HepG2 (cell line): ENCODE results near the gene C2orf74. TPM values are rescaled to one million over a fixed set of nuclear protein-coding genes. Genes with fewer than 3 reads are reported as not detected.

Experiments used
- ATAC-seq: fragments of 200-7000 bp; cut with Tn5 transposase; 3 replicates; pipeline ENCODE4 v1.9.1; 2020; ENCODE audit warnings: mild to moderate bottlenecking, moderate library complexity
- BruUV-seq: library from RNA; stranded (reverse); fragments of 400-500 nt; replicated peaks from 2 replicates; lab custom pipeline; 2021; lab: Mats Ljungman, UMichigan
- CTCF ChIA-PET: fragments of 300-600 bp; formaldehyde crosslinking; extraction: SDS; loops from one replicate; lab custom pipeline; 2021; ENCODE audit warnings: low total read pairs, inconsistent platforms, low intra/inter-chr PET ratio; lab: Yijun Ruan, JAX
- POLR2A ChIA-PET: fragments of 350-600 bp; sonication (Branson Sonifier 250); formaldehyde crosslinking; loops from one replicate; lab custom pipeline; 2020; ENCODE audit warnings: antibody characterized with exemption, inconsistent platforms; lab: Yijun Ruan, JAX
- DNase-seq: peaks from one replicate; pipeline ENCODE4 v3.0.0-alpha.2; 2015; ENCODE audit warnings: low spot score
- FAIRE-seq: peaks from 3 replicates; lab custom pipeline; 2011; peaks lifted over from hg19 to GRCh38; lab: Jason Lieb, UNC
- H2AFZ ChIP-seq: one replicate; pipeline ENCODE4 v1.6.1; 2011; ENCODE audit warnings: low read length, inconsistent platforms
- H3K27ac ChIP-seq: fragments of 300-600 bp; 3 replicates; pipeline ENCODE4 v1.8.0; 2011; ENCODE audit warnings: mixed run types, mild to moderate bottlenecking, mixed read lengths, low read length, inconsistent platforms; ENCODE audit not compliant: insufficient read depth; ENCODE audit errors: extremely low read length
- H3K27me3 ChIP-seq, 2 experiments: fragments of 200-600 bp in 1 of 2; 2 replicates in 1 of 2; 3 replicates in 1 of 2; pipeline versions ENCODE4 v1.6.0 to v1.8.0; 2011; ENCODE audit warnings: low read length in 2 of 2, mild to moderate bottlenecking in 2 of 2, moderate library complexity in 2 of 2, inconsistent platforms in 1 of 2; ENCODE audit not compliant: insufficient read depth in 2 of 2, control insufficient read depth in 1 of 2
- H3K36me3 ChIP-seq, 2 experiments: fragments of 200-600 bp in 1 of 2; replicated peaks in 1 of 2; 2 replicates in 1 of 2; 3 replicates in 1 of 2; pipeline versions ENCODE4 v1.5.1 to v1.8.0; 2011; ENCODE audit warnings: low read length in 2 of 2, inconsistent platforms in 1 of 2; ENCODE audit not compliant: insufficient read depth in 2 of 2, control insufficient read depth in 1 of 2
- H3K4me1 ChIP-seq: 2 replicates; pipeline ENCODE4 v1.5.1; 2012; ENCODE audit warnings: low read length, inconsistent platforms; ENCODE audit not compliant: insufficient read depth
- H3K4me2 ChIP-seq: 2 replicates; pipeline ENCODE4 v1.6.0; 2011; ENCODE audit warnings: low read depth, low read length, inconsistent platforms
- H3K4me3 ChIP-seq, 3 experiments: fragments of 200-600 bp in 1 of 3; sonication (generic), shearing (Covaris generic) in 1 of 3; replicated peaks in 1 of 3; 2 replicates each; pipeline ENCODE4 v1.5.1; 2011 to 2016; ENCODE audit warnings: low read length in 3 of 3, inconsistent platforms in 2 of 3, low read depth in 2 of 3, mild to moderate bottlenecking in 2 of 3, control low read depth in 1 of 3, mixed read lengths in 1 of 3; ENCODE audit not compliant: insufficient read depth in 1 of 3
- H3K79me2 ChIP-seq: one replicate; pipeline ENCODE4 v1.6.1; 2011; ENCODE audit warnings: low read length, inconsistent platforms; ENCODE audit not compliant: insufficient read depth
- H3K9ac ChIP-seq: 2 replicates; pipeline ENCODE4 v1.6.0; 2011; ENCODE audit warnings: mild to moderate bottlenecking, low read depth, low read length, inconsistent platforms; ENCODE audit not compliant: insufficient read depth
- H3K9me3 ChIP-seq: 2 replicates; pipeline ENCODE4 v1.5.1; 2012; ENCODE audit warnings: mild to moderate bottlenecking, low read length
- H4K20me1 ChIP-seq: 2 replicates; pipeline ENCODE4 v1.6.0; 2011; ENCODE audit warnings: inconsistent platforms, mild to moderate bottlenecking, low read length, moderate library complexity; ENCODE audit not compliant: insufficient read depth
- CREB1 ChIP-seq, 2 experiments: fragments of 450-650 bp in 1 of 2; IDR thresholded peaks; 2 replicates each; pipeline ENCODE4 v1.6.1; 2016 to 2017; ENCODE audit warnings: control low read depth in 1 of 2, mild to moderate bottlenecking in 1 of 2, missing compliant biosample characterization in 1 of 2, missing genetic modification characterization in 1 of 2
- DRAP1 ChIP-seq: IDR thresholded peaks from 2 replicates; pipeline ENCODE4 v1.6.1; 2016; ENCODE audit warnings: missing genetic modification reagents, missing compliant biosample characterization
- TEAD3 ChIP-seq: optimal IDR thresholded peaks from 2 replicates; pipeline ENCODE3; 2016; ENCODE audit warnings: borderline replicate concordance
- ZNF468 ChIP-seq: sonication (generic); formaldehyde crosslinking; IDR thresholded peaks from 2 replicates; pipeline ENCODE4 v1.8.0; 2022; ENCODE audit warnings: mild to moderate bottlenecking, moderate library complexity, missing genetic modification reagents
- ZNF574 ChIP-seq: sonication (generic); formaldehyde crosslinking; IDR thresholded peaks from 2 replicates; pipeline ENCODE4 v1.4.0; 2020; ENCODE audit warnings: missing genetic modification reagents
- ZNF660 ChIP-seq: sonication (generic); formaldehyde crosslinking; IDR thresholded peaks from 2 replicates; pipeline ENCODE4 v1.5.1; 2020; ENCODE audit warnings: mild to moderate bottlenecking, low read depth, missing genetic modification reagents, borderline replicate concordance
- ZNF747 ChIP-seq: sonication (generic); formaldehyde crosslinking; IDR thresholded peaks from 2 replicates; pipeline ENCODE4 v1.8.1; 2023; ENCODE audit warnings: missing genetic modification reagents, mild to moderate bottlenecking, borderline replicate concordance
- ZSCAN21 ChIP-seq: sonication (generic); formaldehyde crosslinking; IDR thresholded peaks from 2 replicates; pipeline ENCODE4 v1.8.0; 2022; ENCODE audit warnings: mild to moderate bottlenecking, missing genetic modification reagents, moderate library complexity, borderline replicate concordance
- WGBS: methylation state at CpG from one replicate; pipeline ENCODE4 v1.1.6; 2017; ENCODE audit warnings: low lambda C conversion rate; 5-methylcytosine and 5-hydroxymethylcytosine counted together
- in situ Hi-C: cut with HindIII; loops from 2 replicates; pipeline ENCODE4 v1.10.0; 2017; ENCODE audit warnings: low pct_unique_long_range_greater_than_20kb; ENCODE audit not compliant: extremely low pct_ligation_motif_present
- intact Hi-C: fragments of 100-400 bp; cut with micrococcal nuclease; formaldehyde crosslinking; loops from one replicate; pipeline ENCODE4 v1.10.0; 2022; ENCODE audit not compliant: unreplicated experiment
- polyA plus RNA-seq, 8 experiments: library from polyadenylated mRNA; depleted of rRNA in 3 of 8; stranded (reverse) in 7 of 8; unstranded in 1 of 8; fragments of >200 nt; fragmentation: Illumina TruSeq in 4 of 8; extraction: Trizol in 4 of 8; gene quantifications; 2 replicates each; pipeline versions ENCODE4 v1.2.1 to v1.2.3, GENCODE V29; 2011 to 2016; ENCODE audit warnings: low read depth in 4 of 8, missing spikeins in 1 of 8, mixed read lengths in 1 of 8; ENCODE audit not compliant: insufficient read depth in 1 of 8
- total RNA-seq, 5 experiments: library from RNA; depleted of rRNA; stranded (reverse); fragments of >200 nt; fragmentation: Illumina TruSeq; extraction: Trizol; gene quantifications; 2 replicates each; pipeline ENCODE4 v1.2.3, GENCODE V29; 2016; ENCODE audit warnings: low read depth in 1 of 5
- TF ChIP-seq, protein P1 (sequence below): sonication (generic); formaldehyde crosslinking; IDR thresholded peaks from 2 replicates; pipeline ENCODE4 v1.9.0; 2021; ENCODE audit warnings: missing genetic modification reagents, borderline replicate concordance

C2orf74 gene
- total and polyA plus RNA-seq, 2 of the 13 experiments (the other 11 are each of a cell fraction or from before 2014, with no cell fraction given), result 10.6 to 13.8 TPM

DNA sequence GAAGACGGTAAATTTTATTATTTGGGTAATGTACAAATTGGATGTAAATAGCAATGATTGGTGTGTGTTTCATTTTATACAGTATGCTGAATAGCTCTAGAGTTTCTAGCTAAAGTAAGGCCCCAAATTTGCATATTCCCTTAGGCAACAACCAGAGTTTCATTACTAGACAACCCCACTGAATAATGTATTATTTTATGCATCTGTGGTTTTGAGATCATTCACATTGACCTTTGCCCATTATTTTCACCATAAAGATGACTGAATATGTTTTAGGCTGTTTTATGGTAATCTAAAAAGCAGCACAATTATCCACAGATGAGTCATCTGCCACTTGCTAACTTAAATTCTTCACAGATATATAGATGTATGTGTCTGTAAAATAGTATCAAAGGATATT, 44.5 kb upstream of the C2orf74 start:
- H3K4me1 ChIP-seq, result no peaks in the 10 kb centered on the region
- BruUV-seq, result no TSS peak
- H4K20me1 ChIP-seq, result no peaks in the 10 kb centered on the region
- WGBS, result 98% methylated on average over 1 of the region's 1 CpG
- H3K9me3 ChIP-seq, result no peaks in the 10 kb centered on the region
- in situ Hi-C loops, result no loop called here
- H3K27me3 ChIP-seq, result no peaks in the 10 kb centered on the region
- POLR2A ChIA-PET, result no interaction called here
- CTCF ChIA-PET, result no interaction called here
- intact Hi-C loops, result no loop called here
- DNase-seq (no peak), ATAC-seq (no peak)
- no peak overlapping the region for H3K4me2 ChIP-seq
- H3K79me2 ChIP-seq, result no peaks in the 10 kb centered on the region
- H3K36me3 ChIP-seq, result peaks cover 0 to 11% of the 10 kb centered on the region in 2 experiments; a peak in 4 of 5 replicates
- H3K9ac ChIP-seq, result no peak overlapping the region
- TF ChIP-seq DRAP1 (CRISPR knock-in tag) (no peak), ZNF574 (CRISPR knock-in tag) (no peak), TEAD3 (no peak), ZSCAN21 (no peak), ZNF660 (CRISPR knock-in tag) (no peak), ZNF468 (CRISPR knock-in tag) (no peak), ZNF747 (no peak), CREB1 (IDR thresholded peaks at IDR 0.05) (no peak), CREB1 (CRISPR knock-in tag; IDR thresholded peaks at IDR 0.05) (no peak)
- TF ChIP-seq, protein P1, sequence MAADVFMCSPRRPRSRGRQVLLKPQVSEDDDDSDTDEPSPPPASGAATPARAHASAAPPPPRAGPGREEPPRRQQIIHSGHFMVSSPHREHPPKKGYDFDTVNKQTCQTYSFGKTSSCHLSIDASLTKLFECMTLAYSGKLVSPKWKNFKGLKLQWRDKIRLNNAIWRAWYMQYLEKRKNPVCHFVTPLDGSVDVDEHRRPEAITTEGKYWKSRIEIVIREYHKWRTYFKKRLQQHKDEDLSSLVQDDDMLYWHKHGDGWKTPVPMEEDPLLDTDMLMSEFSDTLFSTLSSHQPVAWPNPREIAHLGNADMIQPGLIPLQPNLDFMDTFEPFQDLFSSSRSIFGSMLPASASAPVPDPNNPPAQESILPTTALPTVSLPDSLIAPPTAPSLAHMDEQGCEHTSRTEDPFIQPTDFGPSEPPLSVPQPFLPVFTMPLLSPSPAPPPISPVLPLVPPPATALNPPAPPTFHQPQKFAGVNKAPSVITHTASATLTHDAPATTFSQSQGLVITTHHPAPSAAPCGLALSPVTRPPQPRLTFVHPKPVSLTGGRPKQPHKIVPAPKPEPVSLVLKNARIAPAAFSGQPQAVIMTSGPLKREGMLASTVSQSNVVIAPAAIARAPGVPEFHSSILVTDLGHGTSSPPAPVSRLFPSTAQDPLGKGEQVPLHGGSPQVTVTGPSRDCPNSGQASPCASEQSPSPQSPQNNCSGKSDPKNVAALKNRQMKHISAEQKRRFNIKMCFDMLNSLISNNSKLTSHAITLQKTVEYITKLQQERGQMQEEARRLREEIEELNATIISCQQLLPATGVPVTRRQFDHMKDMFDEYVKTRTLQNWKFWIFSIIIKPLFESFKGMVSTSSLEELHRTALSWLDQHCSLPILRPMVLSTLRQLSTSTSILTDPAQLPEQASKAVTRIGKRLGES (CRISPR knock-in tag), result no peak
- TF ChIP-seq, all 625 proteins: peak for 0
- FAIRE-seq, result no peak
- Histone ChIP-seq H3K27ac (no peak overlapping the region), H3K4me3 (no peak overlapping the region), H2AFZ (no peak overlapping the region)
